HepG2 (cell line): ENCODE measurements around the gene CISTR. TPM values are rescaled to one million over a fixed set of nuclear protein-coding genes. Genes with fewer than 3 reads are reported as not detected.
A peak's percentile ranks its signal among the peaks of the same experiment; 100 is the strongest.

Experiments used
- AKNA ChIP-seq: sonication (generic); formaldehyde crosslinking; IDR thresholded peaks from 2 replicates; pipeline ENCODE4 v1.4.0; 2020; ENCODE audit warnings: missing genetic modification reagents, borderline replicate concordance
- ARID4A ChIP-seq: sonication (generic); formaldehyde crosslinking; IDR thresholded peaks from 2 replicates; pipeline ENCODE4 v1.5.0; 2020; ENCODE audit warnings: mild to moderate bottlenecking, missing genetic modification reagents, borderline replicate concordance
- DMAP1 ChIP-seq: IDR thresholded peaks from 2 replicates; pipeline ENCODE4 v1.6.1; 2016
- FOXC1 ChIP-seq: sonication (generic); formaldehyde crosslinking; IDR thresholded peaks from 2 replicates; pipeline ENCODE4 v1.8.0; 2022; ENCODE audit warnings: mild to moderate bottlenecking, missing genetic modification reagents, borderline replicate concordance
- MYPOP ChIP-seq: sonication (generic); formaldehyde crosslinking; IDR thresholded peaks from 2 replicates; pipeline ENCODE4 v1.8.1; 2023; ENCODE audit warnings: mild to moderate bottlenecking, moderate library complexity, missing genetic modification reagents
- NFE2L1 ChIP-seq: sonication (generic); formaldehyde crosslinking; IDR thresholded peaks from 2 replicates; pipeline ENCODE4 v1.4.0; 2020; ENCODE audit warnings: missing genetic modification reagents, mild to moderate bottlenecking, borderline replicate concordance
- PHF8 ChIP-seq: sonication (generic); formaldehyde crosslinking; IDR thresholded peaks from 2 replicates; pipeline ENCODE4 v1.5.0; 2020; ENCODE audit warnings: missing genetic modification reagents
- POLR2AphosphoS5 ChIP-seq: IDR thresholded peaks from 2 replicates; pipeline ENCODE4 v1.6.1; 2012; ENCODE audit warnings: low read depth, low read length
- TBP ChIP-seq: sonication (generic); formaldehyde crosslinking; IDR thresholded peaks from 2 replicates; pipeline ENCODE4 v1.5.0; 2020; ENCODE audit warnings: missing genetic modification reagents
- TFE3 ChIP-seq: IDR thresholded peaks from 2 replicates; pipeline ENCODE4 v1.6.1; 2016
- THYN1 ChIP-seq: sonication (generic); formaldehyde crosslinking; IDR thresholded peaks from 2 replicates; pipeline ENCODE4 v1.8.1; 2023; ENCODE audit warnings: low read depth, mild to moderate bottlenecking, moderate library complexity, missing genetic modification reagents, borderline replicate concordance
- YEATS2 ChIP-seq: sonication (generic); formaldehyde crosslinking; IDR thresholded peaks from 2 replicates; pipeline ENCODE4 v1.4.0; 2020; ENCODE audit warnings: missing genetic modification reagents, borderline replicate concordance
- YY1 ChIP-seq: IDR thresholded peaks from 2 replicates; pipeline ENCODE4 v1.6.1; 2011; ENCODE audit warnings: low read length, low read depth, moderate library complexity, mild to moderate bottlenecking; ENCODE audit not compliant: insufficient read depth, insufficient replicate concordance
- ZNF136 ChIP-seq: sonication (generic); formaldehyde crosslinking; IDR thresholded peaks from 2 replicates; pipeline ENCODE4 v1.8.1; 2022; ENCODE audit warnings: low read depth, mild to moderate bottlenecking, moderate library complexity, missing genetic modification reagents
- ZNF207 ChIP-seq: fragments of 450-650 bp; IDR thresholded peaks from 2 replicates; pipeline ENCODE4 v1.6.1; 2016; ENCODE audit warnings: antibody characterized with exemption, borderline replicate concordance
- ZNF749 ChIP-seq: sonication (generic); formaldehyde crosslinking; IDR thresholded peaks from 2 replicates; pipeline ENCODE4 v1.8.0; 2022; ENCODE audit warnings: mild to moderate bottlenecking, missing genetic modification reagents, moderate library complexity, borderline replicate concordance
- polyA plus RNA-seq, 8 experiments: library from polyadenylated mRNA; depleted of rRNA in 3 of 8; stranded (reverse) in 7 of 8; unstranded in 1 of 8; fragments of >200 nt; fragmentation: Illumina TruSeq in 4 of 8; extraction: Trizol in 4 of 8; gene quantifications; 2 replicates each; pipeline versions ENCODE4 v1.2.1 to v1.2.3, GENCODE V29; 2011 to 2016; ENCODE audit warnings: low read depth in 4 of 8, missing spikeins in 1 of 8, mixed read lengths in 1 of 8; ENCODE audit not compliant: insufficient read depth in 1 of 8
- total RNA-seq, 5 experiments: library from RNA; depleted of rRNA; stranded (reverse); fragments of >200 nt; fragmentation: Illumina TruSeq; extraction: Trizol; gene quantifications; 2 replicates each; pipeline ENCODE4 v1.2.3, GENCODE V29; 2016; ENCODE audit warnings: low read depth in 1 of 5

Gene CISTR
- total and polyA plus RNA-seq, 2 of the 13 experiments (the other 11 are each of a cell fraction or from before 2014, with no cell fraction given): not detected

GRCh38 chr12:53727310-53728041, 24.3 kb downstream of the CISTR start, which contains the start of gene CALCOCO1 (continued):
- TF ChIP-seq AKNA (CRISPR knock-in tag): no peak
- TF ChIP-seq YEATS2 (CRISPR knock-in tag): peak; percentile 85; the same call in 1 of the 2 replicates
- TF ChIP-seq ZNF749 (CRISPR knock-in tag): 0 out of 2 replicates have a peak, but pooled peaks have one; percentile 29
- peak; percentile 87 for TF ChIP-seq POLR2AphosphoS5
- TF ChIP-seq ARID4A (CRISPR knock-in tag): peak; percentile 91
- TF ChIP-seq NFE2L1 (CRISPR knock-in tag): no peak
- TF ChIP-seq ZNF136 (CRISPR knock-in tag): 0 out of 2 replicates have a peak, but pooled peaks have one; percentile 27
- TF ChIP-seq TBP (CRISPR knock-in tag): peak; percentile 92; the same call in 1 of the 2 replicates
- TF ChIP-seq THYN1 (CRISPR knock-in tag): no peak
- TF ChIP-seq PHF8 (CRISPR knock-in tag): peak; percentile 69
- peak; percentile 63; the same call in 1 of the 2 replicates for TF ChIP-seq TFE3
- TF ChIP-seq ZNF207: no peak
- peak; percentile 83; the same call in 1 of the 2 replicates for TF ChIP-seq FOXC1 (CRISPR knock-in tag)
- 0 out of 2 replicates have a peak, but pooled peaks have one; percentile 36 for TF ChIP-seq MYPOP (CRISPR knock-in tag)
- peak; percentile 80 for TF ChIP-seq YY1
- TF ChIP-seq DMAP1 (CRISPR knock-in tag): 0 out of 2 replicates have a peak, but pooled peaks have one; percentile 39
